ENCODE results near the gene HOXB7.

The HOXB7 gene

GRCh38 chr17:48565022-48565554 is 45.7 kb downstream of the HOXB7 start:
- no peak for DNase-seq

- DNase-seq, result no peak
Measured at GRCh38 chr17:48564188-48565021, 46.4 kb downstream of the HOXB7 start.

GRCh38 chr17:48563867-48564187 is 47.0 kb downstream of the HOXB7 start:
- no peak for DNase-seq

GRCh38 chr17:48563385-48563838 is 47.4 kb downstream of the HOXB7 start:
- no peak for DNase-seq

- no peak for DNase-seq
Measured at GRCh38 chr17:48562934-48563333, 47.9 kb downstream of the HOXB7 start.

- no peak for DNase-seq
Measured at GRCh38 chr17:48561884-48562810, 48.7 kb downstream of the HOXB7 start.

GRCh38 chr17:48559840-48560817 is 50.7 kb downstream of the HOXB7 start:
- no peak for DNase-seq

- no peak for DNase-seq
Measured at GRCh38 chr17:48559122-48559839, 51.5 kb downstream of the HOXB7 start.

GRCh38 chr17:48558831-48559121 is 52.0 kb downstream of the HOXB7 start:
- DNase-seq, result no peak

- no peak for DNase-seq
Measured at GRCh38 chr17:48558057-48558830, 52.6 kb downstream of the HOXB7 start.
